Caco-2 (cell line): ENCODE measurements around the gene SH2D3A. TPM values are rescaled to one million over a fixed set of nuclear protein-coding genes. Genes with fewer than 3 reads are reported as not detected.

Experiments used
- BruUV-seq: library from RNA; stranded (reverse); fragments of 400-500 nt; replicated peaks from 2 replicates; lab custom pipeline; 2021; lab: Mats Ljungman, UMichigan
- CTCF ChIA-PET: fragments of 300-600 bp; sonication (Branson Sonifier 250); formaldehyde crosslinking; loops from one replicate; lab custom pipeline; 2022; ENCODE audit warnings: antibody characterized with exemption; lab: Charles Lee
- POLR2A ChIA-PET: fragments of 300-600 bp; sonication (Branson Sonifier 250); formaldehyde crosslinking; loops from one replicate; lab custom pipeline; 2022; ENCODE audit warnings: antibody characterized with exemption; lab: Charles Lee
- DNase-seq, 2 experiments: peaks; one replicate each; pipeline versions ENCODE4 v3.0.0 to v3.0.0-alpha.2; 2020 to 2022
- H3K27me3 ChIP-seq: replicated peaks from 2 replicates; pipeline ENCODE4 v1.6.0; 2011; ENCODE audit warnings: low read length; ENCODE audit not compliant: control insufficient read depth, insufficient read depth
- H3K36me3 ChIP-seq: 2 replicates; pipeline ENCODE4 v1.5.1; 2011; ENCODE audit warnings: low read length; ENCODE audit not compliant: control insufficient read depth, insufficient read depth
- H3K4me1 ChIP-seq: fragments of 250-450 bp; sonication (Bioruptor Pico); 2 replicates; pipeline ENCODE4 v1.5.1; 2020; ENCODE audit warnings: mild to moderate bottlenecking
- H3K4me3 ChIP-seq: 2 replicates; pipeline ENCODE4 v1.5.1; 2011; ENCODE audit warnings: low read depth, mild to moderate bottlenecking, control low read depth, low read length
- H3K9me3 ChIP-seq: fragments of 250-450 bp; sonication (Bioruptor Pico); 2 replicates; pipeline ENCODE4 v1.5.1; 2020; ENCODE audit warnings: mild to moderate bottlenecking, moderate library complexity
- H3K27ac Mint-ChIP-seq: one replicate; pipeline ENCODE4 v1.8.0; 2022; ENCODE audit warnings: mixed read lengths; ENCODE audit not compliant: unreplicated experiment
- H3K27me3 Mint-ChIP-seq: one replicate; pipeline ENCODE4 v1.8.0; 2022; ENCODE audit warnings: mixed read lengths; ENCODE audit not compliant: insufficient read depth, unreplicated experiment
- H3K36me3 Mint-ChIP-seq: one replicate; pipeline ENCODE4 v1.8.0; 2022; ENCODE audit warnings: mild to moderate bottlenecking, mixed read lengths; ENCODE audit not compliant: insufficient read depth, unreplicated experiment
- H3K4me1 Mint-ChIP-seq: one replicate; pipeline ENCODE4 v1.8.0; 2022; ENCODE audit warnings: low read depth, mixed read lengths; ENCODE audit not compliant: unreplicated experiment
- H3K4me3 Mint-ChIP-seq: one replicate; pipeline ENCODE4 v1.8.0; 2022; ENCODE audit warnings: mild to moderate bottlenecking, moderate library complexity, mixed read lengths; ENCODE audit not compliant: unreplicated experiment
- H3K9me3 Mint-ChIP-seq: one replicate; pipeline ENCODE4 v1.8.0; 2022; ENCODE audit warnings: mixed read lengths; ENCODE audit not compliant: unreplicated experiment
- intact Hi-C: fragments of 100-400 bp; cut with micrococcal nuclease; formaldehyde crosslinking; loops from one replicate; pipeline ENCODE4 v1.10.0; 2022; ENCODE audit not compliant: unreplicated experiment
- total RNA-seq: library from RNA; stranded (reverse); gene quantifications from 2 replicates; pipeline ENCODE4 v1.2.3, GENCODE V29; 2022
- TF ChIP-seq, protein P1 (sequence below), 2 experiments: fragments of 200-600 bp in 1 of 2; IDR thresholded peaks; 1 replicate in 1 of 2; 2 replicates in 1 of 2; pipeline versions ENCODE4 v1.5.1 to v1.8.0; 2011 to 2022; ENCODE audit warnings: antibody characterized with exemption in 1 of 2, control low read depth in 1 of 2, inconsistent platforms in 1 of 2, low read depth in 1 of 2, low read length in 1 of 2, mild to moderate bottlenecking in 1 of 2, moderate library complexity in 1 of 2; ENCODE audit not compliant: insufficient read depth in 1 of 2, severe bottlenecking in 1 of 2, unreplicated experiment in 1 of 2

SH2D3A gene
- total RNA-seq, 1 experiment from 2014 or later = 20.5 TPM

DNA sequence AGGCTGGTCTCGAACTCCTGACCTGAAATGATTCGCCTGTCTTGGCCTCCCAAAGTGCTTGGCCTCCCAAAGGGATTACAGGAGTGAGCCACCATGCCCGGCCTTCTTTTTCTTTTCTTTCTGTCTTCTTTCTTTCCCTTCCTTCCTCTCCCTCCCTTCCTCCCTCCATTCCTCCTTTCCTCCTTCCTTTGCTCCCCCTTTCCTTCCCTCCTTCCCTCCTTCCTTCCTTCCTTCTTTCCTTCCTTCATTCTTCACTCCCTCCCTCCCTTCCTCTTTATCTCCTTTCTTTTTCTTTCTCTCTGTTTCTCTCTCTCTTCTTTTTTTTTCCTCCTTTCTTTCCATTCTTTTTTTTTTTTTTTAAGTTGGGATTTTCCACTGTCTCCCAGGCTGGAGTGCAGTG is 58.9 kb downstream of the SH2D3A start:
- H3K9me3 ChIP-seq = no peaks in the 10 kb centered on the region
- Mint-ChIP-seq H3K27ac (no peak overlapping the region), H3K4me3 (no peak overlapping the region), H3K9me3 (no peaks in the 10 kb centered on the region), H3K4me1 (no peaks in the 10 kb centered on the region), H3K36me3 (no peaks in the 10 kb centered on the region), H3K27me3 (peaks cover 9% of the 10 kb centered on the region)
- H3K4me3 ChIP-seq = no peak overlapping the region
- no peaks in the 10 kb centered on the region for H3K4me1 ChIP-seq
- no TSS peak for BruUV-seq
- no peaks in the 10 kb centered on the region for H3K27me3 ChIP-seq
- no peaks in the 10 kb centered on the region for H3K36me3 ChIP-seq
- intact Hi-C loops = no loop called here
- TF ChIP-seq, protein P1, sequence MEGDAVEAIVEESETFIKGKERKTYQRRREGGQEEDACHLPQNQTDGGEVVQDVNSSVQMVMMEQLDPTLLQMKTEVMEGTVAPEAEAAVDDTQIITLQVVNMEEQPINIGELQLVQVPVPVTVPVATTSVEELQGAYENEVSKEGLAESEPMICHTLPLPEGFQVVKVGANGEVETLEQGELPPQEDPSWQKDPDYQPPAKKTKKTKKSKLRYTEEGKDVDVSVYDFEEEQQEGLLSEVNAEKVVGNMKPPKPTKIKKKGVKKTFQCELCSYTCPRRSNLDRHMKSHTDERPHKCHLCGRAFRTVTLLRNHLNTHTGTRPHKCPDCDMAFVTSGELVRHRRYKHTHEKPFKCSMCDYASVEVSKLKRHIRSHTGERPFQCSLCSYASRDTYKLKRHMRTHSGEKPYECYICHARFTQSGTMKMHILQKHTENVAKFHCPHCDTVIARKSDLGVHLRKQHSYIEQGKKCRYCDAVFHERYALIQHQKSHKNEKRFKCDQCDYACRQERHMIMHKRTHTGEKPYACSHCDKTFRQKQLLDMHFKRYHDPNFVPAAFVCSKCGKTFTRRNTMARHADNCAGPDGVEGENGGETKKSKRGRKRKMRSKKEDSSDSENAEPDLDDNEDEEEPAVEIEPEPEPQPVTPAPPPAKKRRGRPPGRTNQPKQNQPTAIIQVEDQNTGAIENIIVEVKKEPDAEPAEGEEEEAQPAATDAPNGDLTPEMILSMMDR (IDR thresholded peaks at IDR 0.05; ENCODE audit: insufficient read depth in 1 of 2, low read depth in 1 of 2, low read length in 1 of 2, severe bottlenecking in 1 of 2, unreplicated experiment in 1 of 2) = no peak
- no peak for DNase-seq
- POLR2A ChIA-PET = no interaction called here
- CTCF ChIA-PET = no interaction called here

DNA sequence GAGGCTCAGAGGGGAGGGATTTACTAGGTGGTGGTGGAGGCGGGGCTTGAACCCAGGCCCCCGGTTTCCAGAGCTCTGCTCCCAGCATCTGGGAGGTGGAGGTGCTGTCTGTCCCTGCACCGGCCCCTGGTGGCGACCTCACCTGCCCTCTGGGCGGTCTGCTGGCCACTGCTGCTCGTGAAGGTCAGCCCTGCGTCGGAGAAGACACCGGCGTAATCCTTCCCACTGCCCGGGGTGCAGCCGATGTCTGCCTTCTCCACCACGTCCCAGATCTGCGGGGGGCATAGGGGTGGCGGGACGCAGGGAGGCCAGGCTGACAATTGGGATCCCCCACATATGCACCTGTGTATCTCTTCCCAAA is 59.6 kb downstream of the SH2D3A start:
- H3K9me3 ChIP-seq = no peaks in the 10 kb centered on the region
- H3K36me3 ChIP-seq = no peaks in the 10 kb centered on the region
- DNase-seq = no peak
- POLR2A ChIA-PET = no interaction called here
- intact Hi-C loops = no loop called here
- no peaks in the 10 kb centered on the region for H3K36me3 Mint-ChIP-seq
- H3K4me3 ChIP-seq = no peak overlapping the region
- H3K4me3 Mint-ChIP-seq = no peak overlapping the region
- no peaks in the 10 kb centered on the region for H3K4me1 Mint-ChIP-seq
- H3K4me1 ChIP-seq = no peaks in the 10 kb centered on the region
- TF ChIP-seq, protein P1 (IDR thresholded peaks at IDR 0.05; ENCODE audit: insufficient read depth in 1 of 2, low read depth in 1 of 2, low read length in 1 of 2, severe bottlenecking in 1 of 2, unreplicated experiment in 1 of 2) = no peak
- no peaks in the 10 kb centered on the region for H3K9me3 Mint-ChIP-seq
- no peak overlapping the region for H3K27ac Mint-ChIP-seq
- BruUV-seq = no TSS peak
- CTCF ChIA-PET = no interaction called here
- no peaks in the 10 kb centered on the region for H3K27me3 ChIP-seq
- peaks cover 9% of the 10 kb centered on the region for H3K27me3 Mint-ChIP-seq

DNA sequence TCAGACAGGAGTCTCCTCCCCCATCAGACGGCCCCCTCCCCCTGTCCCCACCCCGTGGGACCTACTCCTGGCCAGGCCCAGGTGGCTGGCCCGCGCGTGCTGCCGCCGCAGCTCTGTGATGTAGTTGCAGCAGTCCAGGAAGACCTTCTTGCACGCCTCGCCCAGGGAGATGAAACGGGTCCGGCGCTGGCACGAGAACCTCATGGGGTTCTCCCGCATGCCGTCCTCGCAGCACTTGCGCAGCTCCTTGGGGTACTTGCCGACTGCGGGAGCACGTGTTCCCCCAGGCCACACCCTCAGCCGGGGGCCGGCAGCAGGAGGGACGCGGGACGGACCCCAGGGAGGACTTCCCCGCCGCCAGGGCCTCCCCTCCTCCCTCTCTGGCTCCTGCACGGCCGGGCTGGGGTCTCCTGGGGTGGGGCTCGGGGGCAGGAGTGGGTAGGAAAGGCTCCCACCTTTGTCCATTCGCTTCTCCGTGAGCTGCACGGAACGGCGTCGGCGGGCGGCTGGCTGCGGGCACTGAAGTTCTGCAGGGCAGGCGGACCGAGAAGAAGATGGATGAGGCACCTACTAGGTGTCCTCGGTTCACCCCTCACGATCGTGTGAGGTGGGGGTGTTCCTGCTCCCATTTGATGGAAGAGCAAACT is 60.1 kb downstream of the SH2D3A start:
- BruUV-seq = no TSS peak

More for the DNA sequence above, 60.1 kb downstream of the SH2D3A start:
- no peak overlapping the region for H3K27ac Mint-ChIP-seq
- ChIA-PET POLR2A (no interaction called here), CTCF (no interaction called here)
- Histone ChIP-seq H3K9me3 (no peaks in the 10 kb centered on the region), H3K4me3 (no peak overlapping the region), H3K27me3 (no peaks in the 10 kb centered on the region), H3K4me1 (no peaks in the 10 kb centered on the region), H3K36me3 (no peaks in the 10 kb centered on the region)
- DNase-seq = no peak
- H3K4me1 Mint-ChIP-seq = no peaks in the 10 kb centered on the region
- no peak overlapping the region for H3K4me3 Mint-ChIP-seq
- no peaks in the 10 kb centered on the region for H3K9me3 Mint-ChIP-seq
- TF ChIP-seq, protein P1 (IDR thresholded peaks at IDR 0.05; ENCODE audit: insufficient read depth in 1 of 2, low read depth in 1 of 2, low read length in 1 of 2, severe bottlenecking in 1 of 2, unreplicated experiment in 1 of 2) = no peak
- H3K27me3 Mint-ChIP-seq = peaks cover 9% of the 10 kb centered on the region
- intact Hi-C loops = no loop called here
- no peaks in the 10 kb centered on the region for H3K36me3 Mint-ChIP-seq
